Upper lobe of left lung (tissue), 6 donors: ENCODE data around the gene NCDN. TPM values are rescaled to one million over a fixed set of nuclear protein-coding genes. Genes with fewer than 3 reads are reported as not detected.
A peak's percentile ranks its signal among the peaks of the same experiment; 100 is the strongest.

Experiments used
- ATAC-seq, 2 donors: fragments of 200-7000 bp; cut with Tn5 transposase; one replicate each; pipeline ENCODE4 v1.9.1; 2022; ENCODE audit warnings: mild to moderate bottlenecking in 2 of 2, moderate library complexity in 2 of 2; ENCODE audit not compliant: low FRiP score in 2 of 2
- DNase-seq, 2 donors: peaks; one replicate each; pipeline ENCODE4 v3.0.0-alpha.2; 2019 to 2020
- H3K27ac ChIP-seq, 4 donors: fragments of 200-600 bp; sonication (generic); one replicate each; pipeline ENCODE4 v1.5.1; 2016 to 2019
- H3K27me3 ChIP-seq, 4 donors: fragments of 200-600 bp; sonication (generic); one replicate each; pipeline ENCODE4 v1.5.1; 2017 to 2019
- H3K36me3 ChIP-seq, 4 donors: fragments of 200-600 bp; sonication (generic); one replicate each; pipeline ENCODE4 v1.5.1; 2016 to 2019
- H3K4me1 ChIP-seq, 4 donors: fragments of 200-600 bp; sonication (generic); one replicate each; pipeline ENCODE4 v1.5.1; 2018 to 2019
- H3K4me3 ChIP-seq, 4 donors: fragments of 200-600 bp; sonication (generic); one replicate each; pipeline ENCODE4 v1.5.1; 2017 to 2019; ENCODE audit warnings: mild to moderate bottlenecking in 2 of 4, moderate library complexity in 1 of 4
- H3K9me3 ChIP-seq, 4 donors: fragments of 200-600 bp; sonication (generic); one replicate each; pipeline ENCODE4 v1.5.1; 2018 to 2019
- EP300 ChIP-seq, 4 donors: sonication (generic); formaldehyde crosslinking; IDR thresholded peaks; one replicate each; pipeline ENCODE4 v1.5.1; 2017; ENCODE audit warnings: antibody characterized with exemption in 4 of 4, control low read depth in 2 of 4
- POLR2A ChIP-seq, 4 donors: fragments of 450-650 bp; IDR thresholded peaks; one replicate each; pipeline ENCODE4 v1.5.1; 2016 to 2017; ENCODE audit warnings: antibody characterized with exemption in 4 of 4, mild to moderate bottlenecking in 2 of 4
- POLR2AphosphoS5 ChIP-seq, 2 donors: sonication (generic); formaldehyde crosslinking; IDR thresholded peaks; one replicate each; pipeline ENCODE4 v1.5.1; 2017; ENCODE audit warnings: antibody characterized with exemption in 2 of 2
- WGBS, 2 donors: methylation state at CpG; one replicate each; pipeline ENCODE4 v1.1.5; 2017 to 2018; 5-methylcytosine and 5-hydroxymethylcytosine counted together
- total RNA-seq, 6 donors: library from RNA; depleted of rRNA in 4 of 6; stranded (reverse); fragments of >200 nt in 4 of 6; gene quantifications; one replicate each; pipeline versions ENCODE4 v1.1.0 to v1.2.1, GENCODE V29; 2016 to 2021
- TF ChIP-seq, protein P1 (sequence below), 6 experiments: fragments of 450-650 bp in 4 of 6; fragments of 200-600 bp in 2 of 6; sonication (generic) in 2 of 6; IDR thresholded peaks; one replicate each; pipeline ENCODE4 v1.5.1; 2016 to 2019; ENCODE audit warnings: antibody characterized with exemption in 6 of 6
- donor health status: DM: no; HTN: no; CAD: no; lungs with moderate emphysema.
- donor health status: DM: no; HTN: yes; CAD: no; lungs with severe emphysema.

NCDN gene
- total RNA-seq, 6 donors from 2014 or later = 12.6 to 34.2 (median 21.5) TPM

GRCh38 chr1:35563166-35563565 is 5.6 kb downstream of the NCDN start:
- Histone ChIP-seq H3K4me3 (no peak overlapping the region), H3K9me3 (no peaks in the 10 kb centered on the region), H3K36me3 (peaks cover 0 to 45% (median 14%) of the 10 kb centered on the region in 4 donors), H3K4me1 (peaks cover 7 to 29% (median 10%) of the 10 kb centered on the region in 4 donors), H3K27me3 (no peaks in the 10 kb centered on the region), H3K27ac (no peak overlapping the region)
- ATAC-seq (no peak), DNase-seq (no peak)
- WGBS, 2 donors = 38 to 72% methylated on average over 5 to 10 of the region's 12 CpGs
- TF ChIP-seq, protein P1, sequence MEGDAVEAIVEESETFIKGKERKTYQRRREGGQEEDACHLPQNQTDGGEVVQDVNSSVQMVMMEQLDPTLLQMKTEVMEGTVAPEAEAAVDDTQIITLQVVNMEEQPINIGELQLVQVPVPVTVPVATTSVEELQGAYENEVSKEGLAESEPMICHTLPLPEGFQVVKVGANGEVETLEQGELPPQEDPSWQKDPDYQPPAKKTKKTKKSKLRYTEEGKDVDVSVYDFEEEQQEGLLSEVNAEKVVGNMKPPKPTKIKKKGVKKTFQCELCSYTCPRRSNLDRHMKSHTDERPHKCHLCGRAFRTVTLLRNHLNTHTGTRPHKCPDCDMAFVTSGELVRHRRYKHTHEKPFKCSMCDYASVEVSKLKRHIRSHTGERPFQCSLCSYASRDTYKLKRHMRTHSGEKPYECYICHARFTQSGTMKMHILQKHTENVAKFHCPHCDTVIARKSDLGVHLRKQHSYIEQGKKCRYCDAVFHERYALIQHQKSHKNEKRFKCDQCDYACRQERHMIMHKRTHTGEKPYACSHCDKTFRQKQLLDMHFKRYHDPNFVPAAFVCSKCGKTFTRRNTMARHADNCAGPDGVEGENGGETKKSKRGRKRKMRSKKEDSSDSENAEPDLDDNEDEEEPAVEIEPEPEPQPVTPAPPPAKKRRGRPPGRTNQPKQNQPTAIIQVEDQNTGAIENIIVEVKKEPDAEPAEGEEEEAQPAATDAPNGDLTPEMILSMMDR (IDR thresholded peaks at IDR 0.05) = no peak
- TF ChIP-seq EP300 (IDR thresholded peaks at IDR 0.05) = no peak
- TF ChIP-seq POLR2A (IDR thresholded peaks at IDR 0.05) = no peak
- TF ChIP-seq POLR2AphosphoS5 (IDR thresholded peaks at IDR 0.05) = no peak

DNA sequence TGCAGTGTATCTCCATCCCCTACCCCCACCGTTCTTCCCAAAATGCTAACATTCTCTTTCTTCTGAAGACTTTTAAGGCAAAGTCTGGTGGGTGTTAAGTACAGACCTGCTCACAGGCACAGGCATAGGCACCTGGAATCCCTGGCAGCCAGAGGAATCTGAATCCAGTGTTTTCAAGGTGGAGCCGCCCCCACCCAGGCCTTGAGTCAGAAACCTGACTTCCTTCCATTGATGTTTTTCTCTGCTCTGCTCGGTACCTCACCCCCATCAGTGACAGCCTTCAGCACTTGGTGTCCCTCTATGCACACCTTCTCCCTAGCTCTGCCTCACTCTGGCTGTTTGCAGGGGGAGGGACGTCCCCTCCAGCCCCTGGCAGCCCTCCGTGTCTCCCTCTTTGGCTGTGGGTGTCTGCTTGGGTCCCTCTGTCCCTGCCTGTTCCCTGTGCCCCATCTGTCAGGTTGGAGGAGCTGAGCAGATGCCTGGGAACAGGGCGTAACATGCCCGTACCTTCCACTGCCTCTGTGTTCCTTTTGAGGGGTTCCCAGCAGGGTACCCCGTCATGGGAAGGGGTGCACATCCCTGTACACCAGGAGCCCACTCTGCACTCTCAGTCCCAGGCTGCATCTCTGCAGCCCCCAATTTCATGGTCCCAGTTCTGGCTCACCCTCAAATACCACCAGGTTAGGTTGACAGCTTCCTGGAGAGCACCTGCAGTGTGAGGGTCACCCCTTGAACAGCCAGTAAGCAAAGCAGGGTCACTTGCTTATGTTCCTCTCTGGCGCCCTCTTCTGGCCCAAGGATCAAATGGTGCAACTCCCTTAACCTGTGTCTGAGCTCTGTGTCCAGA is 6.7 kb downstream of the NCDN start:
- H3K27ac ChIP-seq = no peak overlapping the region
- H3K27me3 ChIP-seq = no peaks in the 10 kb centered on the region
- DNase-seq (peak in 1 of 2 donors; percentile 80), ATAC-seq (peak; percentile 69 to 73)
- no peak for TF ChIP-seq POLR2AphosphoS5 (IDR thresholded peaks at IDR 0.05)
- TF ChIP-seq, protein P1 (IDR thresholded peaks at IDR 0.05) = peak; percentile 71 to 78 (median 75)
- no peak for TF ChIP-seq EP300 (IDR thresholded peaks at IDR 0.05)
- no peak for TF ChIP-seq POLR2A (IDR thresholded peaks at IDR 0.05)
- H3K4me1 ChIP-seq = peaks cover 0 to 18% (median 2%) of the 10 kb centered on the region in 4 donors
- H3K9me3 ChIP-seq = no peaks in the 10 kb centered on the region
- WGBS, 2 donors = 82 to 84% methylated on average over 9 of the region's 9 CpGs
- H3K4me3 ChIP-seq = no peak overlapping the region
- H3K36me3 ChIP-seq = peaks cover 0 to 45% (median 14%) of the 10 kb centered on the region in 4 donors

GRCh38 chr1:35564884-35565741 is 7.5 kb downstream of the NCDN start:
- no peak overlapping the region for H3K27ac ChIP-seq
- no peak overlapping the region for H3K4me3 ChIP-seq
- no peaks in the 10 kb centered on the region for H3K9me3 ChIP-seq
- H3K27me3 ChIP-seq = no peaks in the 10 kb centered on the region
- TF ChIP-seq, protein P1 (IDR thresholded peaks at IDR 0.05) = peak in 1 of 6 experiments; percentile 10
- TF ChIP-seq POLR2A (IDR thresholded peaks at IDR 0.05) = no peak
- WGBS, 2 donors = 86 to 91% methylated on average over 13 to 20 of the region's 28 CpGs
- H3K4me1 ChIP-seq = peaks cover 0 to 15% (median 1%) of the 10 kb centered on the region in 4 donors
- DNase-seq (peak in 1 of 2 donors; percentile 77), ATAC-seq (no peak)
- H3K36me3 ChIP-seq = peaks cover 0 to 45% (median 14%) of the 10 kb centered on the region in 4 donors

- H3K4me3 ChIP-seq = no peak overlapping the region
- H3K9me3 ChIP-seq = no peaks in the 10 kb centered on the region
- H3K36me3 ChIP-seq = peaks cover 0 to 45% (median 14%) of the 10 kb centered on the region in 4 donors
- H3K27me3 ChIP-seq = no peaks in the 10 kb centered on the region
- H3K4me1 ChIP-seq = peaks cover 0 to 9% (median under 1%) of the 10 kb centered on the region in 4 donors
- 94% methylated on average over 11 of the region's 11 CpGs; no CpG with 5 or more reads in 1 of the 2 donors for WGBS, 2 donors
- no peak for ATAC-seq
- no peak overlapping the region for H3K27ac ChIP-seq
- peak in 1 of 2 donors; percentile 41 for DNase-seq
- TF ChIP-seq POLR2AphosphoS5 (IDR thresholded peaks at IDR 0.05) (no peak), EP300 (IDR thresholded peaks at IDR 0.05) (no peak), POLR2A (IDR thresholded peaks at IDR 0.05) (no peak)
- TF ChIP-seq, protein P1 (IDR thresholded peaks at IDR 0.05) = no peak
Observed at GRCh38 chr1:35565742-35566133, 8.1 kb downstream of the NCDN start.
